GM06990 (cell line): ENCODE measurements around the gene TGM2.

Source experiments
- DNase-seq: peaks from one replicate; pipeline ENCODE4 v3.0.0-alpha.2; 2011; ENCODE audit not compliant: insufficient read length; ENCODE audit errors: extremely low read depth
- H3K27me3 ChIP-seq: replicated peaks from 2 replicates; pipeline ENCODE4 v1.6.0; 2011; ENCODE audit warnings: low read length; ENCODE audit not compliant: control insufficient read depth, insufficient read depth
- H3K36me3 ChIP-seq: 2 replicates; pipeline ENCODE4 v1.5.1; 2011; ENCODE audit warnings: low read length; ENCODE audit not compliant: control insufficient read depth, insufficient read depth
- H3K4me3 ChIP-seq: replicated peaks from 2 replicates; pipeline ENCODE4 v1.5.1; 2011; ENCODE audit warnings: low read depth, mild to moderate bottlenecking, control low read depth, low read length
- CTCF ChIP-seq: IDR thresholded peaks from 2 replicates; pipeline ENCODE4 v1.5.1; 2011; ENCODE audit warnings: low read length, control low read depth, mild to moderate bottlenecking, inconsistent platforms; ENCODE audit not compliant: insufficient read depth, poor library complexity, severe bottlenecking

Gene TGM2

GRCh38 chr20:38193586-38194105, 28.6 kb upstream of the TGM2 start:
- Histone ChIP-seq H3K4me3 (no peak overlapping the region), H3K36me3 (no peaks in the 10 kb centered on the region), H3K27me3 (no peaks in the 10 kb centered on the region; the same call in none of the 2 replicates)
- DNase-seq, result no peak
- no peak for TF ChIP-seq CTCF

- Histone ChIP-seq H3K27me3 (no peaks in the 10 kb centered on the region; the same call in none of the 2 replicates), H3K36me3 (no peaks in the 10 kb centered on the region), H3K4me3 (no peak overlapping the region)
- no peak for TF ChIP-seq CTCF
- DNase-seq, result no peak
These were observed 27.3 kb upstream of the TGM2 start for GRCh38 chr20:38192323-38192885.

- no peaks in the 10 kb centered on the region for H3K36me3 ChIP-seq
- no peak for DNase-seq
- no peak overlapping the region for H3K4me3 ChIP-seq
- no peaks in the 10 kb centered on the region; the same call in none of the 2 replicates for H3K27me3 ChIP-seq
- TF ChIP-seq CTCF, result no peak
These were observed 26.6 kb upstream of the TGM2 start for GRCh38 chr20:38191654-38192053.

- Histone ChIP-seq H3K4me3 (no peak overlapping the region), H3K27me3 (no peaks in the 10 kb centered on the region; the same call in none of the 2 replicates), H3K36me3 (no peaks in the 10 kb centered on the region)
- DNase-seq, result no peak
- TF ChIP-seq CTCF, result no peak
These were observed 25.9 kb upstream of the TGM2 start for GRCh38 chr20:38190936-38191371.

- Histone ChIP-seq H3K36me3 (no peaks in the 10 kb centered on the region), H3K27me3 (no peaks in the 10 kb centered on the region; the same call in none of the 2 replicates), H3K4me3 (no peak overlapping the region)
- DNase-seq, result no peak
- no peak for TF ChIP-seq CTCF
These were observed 25.1 kb upstream of the TGM2 start for GRCh38 chr20:38190166-38190565.
